IMR-90 (cell line): ENCODE results near the gene LRRC4C. TPM values are rescaled to one million over a fixed set of nuclear protein-coding genes. Genes with fewer than 3 reads are reported as not detected.

Source experiments
- ATAC-seq: fragments of 200-7000 bp; cut with Tn5 transposase; 2 replicates; pipeline ENCODE4 v1.9.1; 2020; ENCODE audit warnings: low read depth, mild to moderate bottlenecking, moderate library complexity
- BruUV-seq: library from RNA; stranded (reverse); fragments of 400-500 nt; replicated peaks from 2 replicates; lab custom pipeline; 2021; lab: Mats Ljungman, UMichigan
- CTCF ChIA-PET: fragments of 300-600 bp; formaldehyde crosslinking; extraction: SDS; loops from one replicate; lab custom pipeline; 2021; ENCODE audit warnings: antibody characterized with exemption; lab: Yijun Ruan, JAX
- POLR2A ChIA-PET: fragments of 300-600 bp; sonication (Branson Sonifier 250); formaldehyde crosslinking; loops from one replicate; lab custom pipeline; 2022; ENCODE audit warnings: antibody characterized with exemption; ENCODE audit not compliant: unreplicated experiment; lab: Charles Lee
- DNase-seq: peaks from one replicate; pipeline ENCODE4 v3.0.0; 2013
- H2AFZ ChIP-seq: replicated peaks from 2 replicates; pipeline ENCODE3; 2013; ENCODE audit warnings: low read length, mild to moderate bottlenecking; ENCODE audit not compliant: poor library complexity
- H2AK5ac ChIP-seq: 2 replicates; pipeline ENCODE4 v1.6.1; 2013; ENCODE audit warnings: low read depth, low read length, inconsistent platforms
- H2AK9ac ChIP-seq: replicated peaks from 2 replicates; pipeline ENCODE3; 2013; ENCODE audit warnings: mild to moderate bottlenecking, low read depth, low read length, moderate library complexity; ENCODE audit not compliant: poor library complexity
- H2BK120ac ChIP-seq: 2 replicates; pipeline ENCODE4 v1.6.1; 2013; ENCODE audit warnings: low read depth, low read length, inconsistent platforms
- H2BK15ac ChIP-seq: 3 replicates; pipeline ENCODE4 v1.6.1; 2013; ENCODE audit warnings: low read depth, low read length, inconsistent platforms
- H2BK20ac ChIP-seq: 2 replicates; pipeline ENCODE4 v1.6.1; 2013; ENCODE audit warnings: low read depth, mild to moderate bottlenecking, inconsistent platforms, low read length, moderate library complexity
- H2BK5ac ChIP-seq: 2 replicates; pipeline ENCODE4 v1.6.1; 2013; ENCODE audit warnings: mild to moderate bottlenecking, low read depth, low read length, inconsistent platforms; ENCODE audit not compliant: poor library complexity, severe bottlenecking
- H3K14ac ChIP-seq: replicated peaks from 2 replicates; pipeline ENCODE4 v1.6.1; 2013; ENCODE audit warnings: low read depth, low read length, inconsistent platforms
- H3K18ac ChIP-seq: 2 replicates; pipeline ENCODE4 v1.6.1; 2013; ENCODE audit warnings: low read depth, low read length, control low read depth
- H3K23ac ChIP-seq: 2 replicates; pipeline ENCODE4 v1.6.1; 2013; ENCODE audit warnings: low read depth, low read length, inconsistent platforms
- H3K27ac ChIP-seq: 2 replicates; pipeline ENCODE4 v1.5.1; 2013; ENCODE audit warnings: mild to moderate bottlenecking, control low read depth, low read length; ENCODE audit not compliant: insufficient read depth
- H3K27me3 ChIP-seq: 2 replicates; pipeline ENCODE4 v1.6.1; 2013; ENCODE audit warnings: low read length; ENCODE audit not compliant: control insufficient read depth, insufficient read depth
- H3K36me3 ChIP-seq: 2 replicates; pipeline ENCODE4 v1.6.1; 2013; ENCODE audit warnings: low read length, mixed read lengths; ENCODE audit not compliant: control insufficient read depth, insufficient read depth
- H3K4ac ChIP-seq: 2 replicates; pipeline ENCODE4 v1.6.1; 2013; ENCODE audit warnings: low read depth, low read length, inconsistent platforms
- H3K4me1 ChIP-seq: 2 replicates; pipeline ENCODE4 v1.6.1; 2013; ENCODE audit warnings: low read length, mixed read lengths; ENCODE audit not compliant: control insufficient read depth, insufficient read depth
- H3K4me2 ChIP-seq: 2 replicates; pipeline ENCODE4 v1.6.1; 2013; ENCODE audit warnings: low read depth, mild to moderate bottlenecking, control low read depth, low read length, moderate library complexity
- H3K4me3 ChIP-seq: 2 replicates; pipeline ENCODE4 v1.5.1; 2013; ENCODE audit warnings: low read depth, mild to moderate bottlenecking, control low read depth, low read length, moderate library complexity; ENCODE audit not compliant: insufficient read depth
- H3K56ac ChIP-seq: 2 replicates; pipeline ENCODE4 v1.6.1; 2013; ENCODE audit warnings: low read length, inconsistent platforms; ENCODE audit not compliant: insufficient read depth; ENCODE audit errors: extremely low read depth
- H3K79me1 ChIP-seq, 2 experiments: 2 replicates each; pipeline ENCODE4 v1.6.1; 2013; ENCODE audit warnings: low read length in 2 of 2, inconsistent platforms in 1 of 2, low read depth in 1 of 2
- H3K9ac ChIP-seq: 2 replicates; pipeline ENCODE4 v1.6.1; 2013; ENCODE audit warnings: low read depth, low read length, control low read depth
- H3K9me1 ChIP-seq: 2 replicates; pipeline ENCODE4 v1.6.1; 2013; ENCODE audit warnings: low read length, inconsistent platforms; ENCODE audit not compliant: insufficient read depth
- H3K9me3 ChIP-seq: 2 replicates; pipeline ENCODE4 v1.6.1; 2013; ENCODE audit warnings: low read length; ENCODE audit not compliant: control insufficient read depth, insufficient read depth
- H4K20me1 ChIP-seq: 2 replicates; pipeline ENCODE4 v1.6.1; 2013; ENCODE audit warnings: low read length, inconsistent platforms; ENCODE audit not compliant: insufficient read depth
- H4K5ac ChIP-seq: 2 replicates; pipeline ENCODE4 v1.6.1; 2013; ENCODE audit warnings: mild to moderate bottlenecking, low read depth, low read length, control low read depth
- H4K8ac ChIP-seq, 2 experiments: 2 replicates each; pipeline ENCODE4 v1.6.1; 2013; ENCODE audit warnings: low read depth in 2 of 2, low read length in 2 of 2, control low read depth in 1 of 2, inconsistent platforms in 1 of 2
- H4K91ac ChIP-seq: 2 replicates; pipeline ENCODE4 v1.6.1; 2013; ENCODE audit warnings: low read depth, low read length, inconsistent platforms; ENCODE audit not compliant: insufficient read depth
- MAZ ChIP-seq: IDR thresholded peaks from 2 replicates; pipeline ENCODE4 v1.6.1; 2012; ENCODE audit warnings: low read depth, mild to moderate bottlenecking, low read length, improper control_type of control experiment, moderate library complexity, borderline replicate concordance
- MXI1 ChIP-seq: IDR thresholded peaks from 2 replicates; pipeline ENCODE4 v1.6.1; 2012; ENCODE audit warnings: low read depth, mild to moderate bottlenecking, low read length, moderate library complexity, borderline replicate concordance
- RFX5 ChIP-seq: IDR thresholded peaks from 2 replicates; pipeline ENCODE4 v1.8.0; 2012; ENCODE audit warnings: low read depth, mild to moderate bottlenecking, low read length, moderate library complexity
- dilution Hi-C: fragments of 300-500 bp; cut with HindIII; formaldehyde crosslinking; loops from one replicate; pipeline ENCODE4 v1.14.3; 2018; ENCODE audit warnings: low sequenced_read_pairs; ENCODE audit not compliant: unreplicated experiment
- in situ Hi-C: fragments of 300-500 bp; cut with MboI; formaldehyde crosslinking; loops from 3 replicates; pipeline ENCODE4 v1.14.3; 2019; ENCODE audit warnings: low sequenced_read_pairs, inconsistent platforms, mixed read lengths
- intact Hi-C: fragments of 100-400 bp; cut with micrococcal nuclease; formaldehyde crosslinking; loops from 2 replicates; pipeline ENCODE4 v1.10.0; 2022
- polyA plus RNA-seq, 3 experiments: library from polyadenylated mRNA; depleted of rRNA; stranded (reverse); fragments of >200 nt; gene quantifications; 2 replicates each; pipeline ENCODE4 v1.2.3, GENCODE V29; 2012; ENCODE audit warnings: low replicate concordance in 1 of 3
- total RNA-seq: library from RNA; depleted of rRNA; stranded (reverse); fragments of >200 nt; gene quantifications from 2 replicates; pipeline ENCODE4 v1.2.3, GENCODE V29; 2012

The LRRC4C gene
- total and polyA plus RNA-seq, 2 of the 4 experiments (the other 2 are of a cell fraction): under 0.01 to 0.03 TPM

- no peak overlapping the region for H2BK15ac ChIP-seq
- dilution Hi-C loops: no loop called here
- no peak overlapping the region for H2AK5ac ChIP-seq
- H4K91ac ChIP-seq: no peak overlapping the region
- no TSS peak for BruUV-seq
- no peaks in the 10 kb centered on the region for H3K36me3 ChIP-seq
- no peaks in the 10 kb centered on the region for H3K27me3 ChIP-seq
- intact Hi-C loops: no loop called here
- in situ Hi-C loops: no loop called here
- no peak overlapping the region for H4K5ac ChIP-seq
- no peak overlapping the region for H3K9ac ChIP-seq
- no peaks in the 10 kb centered on the region for H3K4me1 ChIP-seq
- no peak overlapping the region for H4K8ac ChIP-seq
- H3K4me2 ChIP-seq: no peak overlapping the region
- POLR2A ChIA-PET: no interaction called here
- no peaks in the 10 kb centered on the region for H3K9me1 ChIP-seq
- no peak for ATAC-seq
- H2AFZ ChIP-seq: no peak overlapping the region
- no peak overlapping the region for H2AK9ac ChIP-seq
- H3K18ac ChIP-seq: no peak overlapping the region
- H3K79me1 ChIP-seq: no peaks in the 10 kb centered on the region
- H3K27ac ChIP-seq: no peak overlapping the region
- no peak for DNase-seq
- H4K20me1 ChIP-seq: no peaks in the 10 kb centered on the region
- H3K4ac ChIP-seq: no peak overlapping the region
- H3K23ac ChIP-seq: no peak overlapping the region
- H2BK5ac ChIP-seq: no peak overlapping the region
- no peak for TF ChIP-seq MXI1
- no peak for TF ChIP-seq MAZ
- TF ChIP-seq RFX5: no peak
- H3K14ac ChIP-seq: no peak overlapping the region
- H3K4me3 ChIP-seq: no peak overlapping the region
- H3K56ac ChIP-seq: no peak overlapping the region
- no peak overlapping the region for H2BK120ac ChIP-seq
- CTCF ChIA-PET: no interaction called here
- H2BK20ac ChIP-seq: no peak overlapping the region
- H3K9me3 ChIP-seq: peaks cover 6% of the 10 kb centered on the region; the same call in 1 of the 2 replicates
Observed at GRCh38 chr11:41074318-41074717, 385.1 kb downstream of the LRRC4C start.
